ENCODE results near the gene CHADL.
"Not testable (repeated sequence)": the region's sequence is repeated elsewhere in the genome, so short reads cannot be mapped to it uniquely, and the experiment has no call there.

Gene CHADL

GRCh38 chr22:41201141-41201540 is 39.6 kb downstream of the CHADL start:
- H3K4me3 ChIP-seq (ENCODE audit: low read length) = no peak overlapping the region
- H3K4me1 ChIP-seq (ENCODE audit: control insufficient read depth, low read depth, low read length) = no peaks in the 10 kb centered on the region
- H3K36me3 ChIP-seq (ENCODE audit: control insufficient read depth, low read depth, low read length) = no peaks in the 10 kb centered on the region
- H3K27me3 ChIP-seq (ENCODE audit: control insufficient read depth, insufficient read depth, low read length) = peaks cover 33% of the 10 kb centered on the region
- H3K9ac ChIP-seq (ENCODE audit: low read length) = no peak overlapping the region
- H3K27ac ChIP-seq (ENCODE audit: low read length) = no peak overlapping the region
- no peaks in the 10 kb centered on the region for H3K9me3 ChIP-seq (ENCODE audit: control insufficient read depth, low read depth, low read length)

GRCh38 chr22:41198027-41198580 is 42.6 kb downstream of the CHADL start:
- Histone ChIP-seq H3K36me3 (ENCODE audit: control insufficient read depth, low read depth, low read length) (no peaks in the 10 kb centered on the region), H3K27ac (ENCODE audit: low read length) (no peak overlapping the region), H3K4me3 (ENCODE audit: low read length) (peak overlapping the region; percentile 75), H3K27me3 (ENCODE audit: control insufficient read depth, insufficient read depth, low read length) (peaks cover 34% of the 10 kb centered on the region), H3K4me1 (ENCODE audit: control insufficient read depth, low read depth, low read length) (no peaks in the 10 kb centered on the region), H3K9ac (ENCODE audit: low read length) (no peak overlapping the region), H3K9me3 (ENCODE audit: control insufficient read depth, low read depth, low read length) (no peaks in the 10 kb centered on the region)

GRCh38 chr22:41197038-41197972 is 43.4 kb downstream of the CHADL start:
- Histone ChIP-seq H3K9me3 (ENCODE audit: control insufficient read depth, low read depth, low read length) (no peaks in the 10 kb centered on the region), H3K27me3 (ENCODE audit: control insufficient read depth, insufficient read depth, low read length) (peaks cover 34% of the 10 kb centered on the region), H3K36me3 (ENCODE audit: control insufficient read depth, low read depth, low read length) (no peaks in the 10 kb centered on the region), H3K9ac (ENCODE audit: low read length) (no peak overlapping the region), H3K4me3 (ENCODE audit: low read length) (peak overlapping the region; percentile 75), H3K27ac (ENCODE audit: low read length) (no peak overlapping the region), H3K4me1 (ENCODE audit: control insufficient read depth, low read depth, low read length) (no peaks in the 10 kb centered on the region)

GRCh38 chr22:41193829-41194228 is 46.9 kb downstream of the CHADL start:
- no peak overlapping the region for H3K4me3 ChIP-seq (ENCODE audit: low read length)
- H3K36me3 ChIP-seq (ENCODE audit: control insufficient read depth, low read depth, low read length) = no peaks in the 10 kb centered on the region
- no peaks in the 10 kb centered on the region for H3K9me3 ChIP-seq (ENCODE audit: control insufficient read depth, low read depth, low read length)
- H3K4me1 ChIP-seq (ENCODE audit: control insufficient read depth, low read depth, low read length) = no peaks in the 10 kb centered on the region
- H3K27ac ChIP-seq (ENCODE audit: low read length) = no peak overlapping the region
- peaks cover 24% of the 10 kb centered on the region for H3K27me3 ChIP-seq (ENCODE audit: control insufficient read depth, insufficient read depth, low read length)
- H3K9ac ChIP-seq (ENCODE audit: low read length) = no peak overlapping the region

- no peak overlapping the region for H3K27ac ChIP-seq (ENCODE audit: low read length)
- H3K4me1 ChIP-seq (ENCODE audit: control insufficient read depth, low read depth, low read length) = no peaks in the 10 kb centered on the region
- no peak overlapping the region for H3K9ac ChIP-seq (ENCODE audit: low read length)
- no peaks in the 10 kb centered on the region for H3K36me3 ChIP-seq (ENCODE audit: control insufficient read depth, low read depth, low read length)
- H3K27me3 ChIP-seq (ENCODE audit: control insufficient read depth, insufficient read depth, low read length) = peaks cover 4% of the 10 kb centered on the region
- H3K9me3 ChIP-seq (ENCODE audit: control insufficient read depth, low read depth, low read length) = no peaks in the 10 kb centered on the region
- H3K4me3 ChIP-seq (ENCODE audit: low read length) = no peak overlapping the region
These were observed 49.3 kb downstream of the CHADL start for GRCh38 chr22:41191467-41191866.

- H3K4me3 ChIP-seq (ENCODE audit: low read length) = no peak overlapping the region
- H3K36me3 ChIP-seq (ENCODE audit: control insufficient read depth, low read depth, low read length) = peaks cover 7% of the 10 kb centered on the region
- H3K9ac ChIP-seq (ENCODE audit: low read length) = no peak overlapping the region
- no peaks in the 10 kb centered on the region for H3K27me3 ChIP-seq (ENCODE audit: control insufficient read depth, insufficient read depth, low read length)
- peak overlapping the region; percentile 43 for H3K27ac ChIP-seq (ENCODE audit: low read length)
- H3K9me3 ChIP-seq (ENCODE audit: control insufficient read depth, low read depth, low read length) = no peaks in the 10 kb centered on the region
- peaks cover 7% of the 10 kb centered on the region for H3K4me1 ChIP-seq (ENCODE audit: control insufficient read depth, low read depth, low read length)
These were observed 56.1 kb downstream of the CHADL start for GRCh38 chr22:41184679-41185078.

GRCh38 chr22:41181349-41182241 is 59.1 kb downstream of the CHADL start:
- Histone ChIP-seq H3K4me1 (ENCODE audit: control insufficient read depth, low read depth, low read length) (peaks cover 7% of the 10 kb centered on the region), H3K4me3 (ENCODE audit: low read length) (no peak overlapping the region), H3K36me3 (ENCODE audit: control insufficient read depth, low read depth, low read length) (peaks cover 34% of the 10 kb centered on the region), H3K9ac (ENCODE audit: low read length) (no peak overlapping the region), H3K27ac (ENCODE audit: low read length) (no peak overlapping the region), H3K9me3 (ENCODE audit: control insufficient read depth, low read depth, low read length) (no peaks in the 10 kb centered on the region), H3K27me3 (ENCODE audit: control insufficient read depth, insufficient read depth, low read length) (no peaks in the 10 kb centered on the region)

- Histone ChIP-seq H3K4me3 (ENCODE audit: low read length) (no peak overlapping the region), H3K27me3 (ENCODE audit: control insufficient read depth, insufficient read depth, low read length) (no peaks in the 10 kb centered on the region), H3K27ac (ENCODE audit: low read length) (no peak overlapping the region), H3K9me3 (ENCODE audit: control insufficient read depth, low read depth, low read length) (no peaks in the 10 kb centered on the region), H3K9ac (ENCODE audit: low read length) (no peak overlapping the region), H3K4me1 (ENCODE audit: control insufficient read depth, low read depth, low read length) (peaks cover 7% of the 10 kb centered on the region), H3K36me3 (ENCODE audit: control insufficient read depth, low read depth, low read length) (peaks cover 40% of the 10 kb centered on the region)
These were observed 59.8 kb downstream of the CHADL start for GRCh38 chr22:41180926-41181325.

- not testable (repeated sequence) for H3K9me3 ChIP-seq (ENCODE audit: control insufficient read depth, low read depth, low read length); H3K27ac ChIP-seq (ENCODE audit: low read length); H3K4me3 ChIP-seq (ENCODE audit: low read length); H3K27me3 ChIP-seq (ENCODE audit: control insufficient read depth, insufficient read depth, low read length); H3K4me1 ChIP-seq (ENCODE audit: control insufficient read depth, low read depth, low read length); H3K9ac ChIP-seq (ENCODE audit: low read length)
- H3K36me3 ChIP-seq (ENCODE audit: control insufficient read depth, low read depth, low read length) = peaks cover 46% of the 10 kb centered on the region
These were observed 60.4 kb downstream of the CHADL start for GRCh38 chr22:41180362-41180761.

Measured in iPS-18a (cell line).